ENCODE measurements around the gene CNTN4. TPM values are rescaled to one million over a fixed set of nuclear protein-coding genes. Genes with fewer than 3 reads are reported as not detected.

Gene CNTN4
- total RNA-seq, 1 experiment from 2014 or later = 1.6 TPM

DNA sequence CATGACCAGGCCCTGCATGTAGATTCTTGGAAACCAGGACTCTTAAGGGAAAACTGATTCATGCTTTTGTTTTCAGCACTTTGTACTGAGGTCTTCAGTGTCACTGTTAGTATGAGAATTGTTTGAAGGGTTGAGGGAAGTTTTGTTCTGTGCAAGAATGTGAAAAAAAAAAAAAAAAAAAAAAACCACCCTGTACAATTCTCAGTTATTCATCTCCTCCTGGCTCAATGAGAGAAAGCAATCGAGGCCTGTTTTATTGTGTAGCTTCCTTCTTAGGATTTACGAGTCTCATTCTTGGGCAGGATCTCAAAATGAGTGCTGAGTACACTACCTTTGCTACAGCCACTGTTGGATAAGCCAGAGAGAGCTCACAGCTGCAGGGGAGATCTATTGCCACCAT lies 469.5 kb downstream of the CNTN4 start:
- Histone ChIP-seq H3K79me2 (ENCODE audit: insufficient read depth, low read length) (no peaks in the 10 kb centered on the region), H2BK5ac (ENCODE audit: insufficient read length, low read length) (no peak overlapping the region), H2BK20ac (ENCODE audit: low read depth, low read length, poor library complexity, severe bottlenecking) (no peak overlapping the region), H3K14ac (ENCODE audit: insufficient read depth, low read length) (no peak overlapping the region), H2BK15ac (ENCODE audit: low read depth, low read length) (no peak overlapping the region), H4K20me1 (ENCODE audit: control insufficient read depth, insufficient read depth, insufficient read length) (no peaks in the 10 kb centered on the region), H3K9ac (ENCODE audit: extremely low read depth, insufficient read length, low read length) (no peak overlapping the region), H2BK120ac (ENCODE audit: low read depth, low read length, poor library complexity, severe bottlenecking) (no peak overlapping the region), H3K79me1 (ENCODE audit: insufficient read depth, low read depth, low read length, poor library complexity, severe bottlenecking) (no peaks in the 10 kb centered on the region), H4K91ac (ENCODE audit: insufficient read length, low read depth, low read length) (no peak overlapping the region), H3K23me2 (ENCODE audit: insufficient read length, low read depth, low read length, poor library complexity, severe bottlenecking) (no peaks in the 10 kb centered on the region), H3K4me2 (ENCODE audit: insufficient read depth, insufficient read length, low read length) (no peak overlapping the region), H2BK12ac (ENCODE audit: insufficient read length, low read depth, low read length) (no peak overlapping the region), H2AFZ (ENCODE audit: low read length) (no peak overlapping the region), H2AK5ac (ENCODE audit: insufficient read length, low read length) (no peak overlapping the region), H3K56ac (ENCODE audit: insufficient read length, low read depth, low read length) (no peak overlapping the region), H4K8ac (replicated peaks; ENCODE audit: insufficient read length, low read depth, low read length) (no peak overlapping the region), H3K27me3 (ENCODE audit: insufficient read depth, low read length) (no peaks in the 10 kb centered on the region), H4K5ac (ENCODE audit: insufficient read length, low read depth, low read length) (no peak overlapping the region), H3K18ac (ENCODE audit: insufficient read length, low read depth, low read length) (no peak overlapping the region), H3K23ac (ENCODE audit: insufficient read length, low read depth, low read length) (no peak overlapping the region), H3K4me1 (ENCODE audit: insufficient read depth, low read length) (no peaks in the 10 kb centered on the region), H3K9me3 (ENCODE audit: control insufficient read depth, low read depth, low read length) (no peaks in the 10 kb centered on the region), H3K27ac (ENCODE audit: insufficient read length, low read depth, low read length) (no peak overlapping the region), H3T11ph (ENCODE audit: low read length) (no peak overlapping the region), H3K4ac (ENCODE audit: low read depth, low read length) (no peak overlapping the region)
- H3K4me1 Mint-ChIP-seq = no peaks in the 10 kb centered on the region
- peaks cover 2% of the 10 kb centered on the region; the same call in 1 of the 2 replicates for H3K27me3 Mint-ChIP-seq (ENCODE audit: low read depth)
- WGBS (ENCODE audit: extremely low coverage, insufficient read length, low lambda C conversion rate) = no CpG with 5 or more reads among the region's 2 CpGs
- TF ChIP-seq CTCF (conservative IDR thresholded peaks at IDR 0.05) = no peak
- H3K9me3 Mint-ChIP-seq = no peaks in the 10 kb centered on the region
- no peaks in the 10 kb centered on the region for H3K36me3 Mint-ChIP-seq (ENCODE audit: insufficient read depth in 1 of 3, low read depth in 3 of 3)
- no peak overlapping the region for H3K4me3 Mint-ChIP-seq
- no peak overlapping the region; a peak in 1 of 7 replicates for H3K27ac Mint-ChIP-seq
- no peak for DNase-seq

Data from H9 (cell line).